A549 (cell line): ENCODE data around the gene SPRR1B. TPM values are rescaled to one million over a fixed set of nuclear protein-coding genes. Genes with fewer than 3 reads are reported as not detected.

Source experiments
- ATAC-seq, 2 experiments: fragments of 200-7000 bp in 1 of 2; fragments of >200 bp in 1 of 2; cut with Nextera tagmentation in 1 of 2; cut with Tn5 transposase in 1 of 2; 3 replicates each; pipeline versions ENCODE4 v1.8.0 to v1.9.1; 2018 to 2020; ENCODE audit warnings: mild to moderate bottlenecking in 1 of 2, moderate library complexity in 1 of 2
- CTCF ChIA-PET: fragments of 300-600 bp; sonication (Branson Sonifier 250); formaldehyde crosslinking; extraction: SDS; loops from one replicate; lab custom pipeline; 2021; ENCODE audit warnings: antibody characterized with exemption, inconsistent platforms; lab: Yijun Ruan, JAX
- POLR2A ChIA-PET: fragments of 350-600 bp; formaldehyde crosslinking; extraction: SDS; loops from one replicate; lab custom pipeline; 2021; ENCODE audit warnings: antibody characterized with exemption, inconsistent platforms; lab: Yijun Ruan, JAX
- DNase-seq, 2 experiments: peaks; one replicate each; pipeline versions ENCODE4 v3.0.0 to v3.0.0-alpha.2; 2011 to 2016; ENCODE audit warnings: low read depth in 1 of 2, low spot score in 1 of 2
- FAIRE-seq: peaks from 2 replicates; lab custom pipeline; 2011; peaks lifted over from hg19 to GRCh38; lab: Jason Lieb, UNC
- H3K27ac ChIP-seq, 2 experiments: fragments of >200 bp; sonication (Bioruptor Twin); formaldehyde crosslinking; 3 replicates each; pipeline ENCODE4 v1.5.1; 2016 to 2017
- H3K4me1 ChIP-seq: fragments of >200 bp; sonication (Bioruptor Twin); formaldehyde crosslinking; 3 replicates; pipeline ENCODE4 v1.6.1; 2016
- H3K4me2 ChIP-seq: fragments of >200 bp; sonication (Bioruptor Twin); formaldehyde crosslinking; 3 replicates; pipeline ENCODE4 v1.6.1; 2016
- H3K4me3 ChIP-seq: fragments of >200 bp; sonication (Bioruptor Twin); formaldehyde crosslinking; 3 replicates; pipeline ENCODE4 v1.5.1; 2016
- H3K9me3 ChIP-seq: fragments of >200 bp; sonication (Bioruptor Twin); formaldehyde crosslinking; 3 replicates; pipeline ENCODE4 v1.6.1; 2016
- ATOH8 ChIP-seq: fragments of 250-450 bp; sonication (Bioruptor Pico); IDR thresholded peaks from 2 replicates; pipeline ENCODE4 v1.5.0; 2020; ENCODE audit warnings: low read depth, mild to moderate bottlenecking, moderate library complexity
- BCL3 ChIP-seq: fragments of >200 bp; sonication (Bioruptor Twin); formaldehyde crosslinking; IDR thresholded peaks from 3 replicates; pipeline ENCODE4 v1.6.1; 2016
- BHLHE40 ChIP-seq: IDR thresholded peaks from 2 replicates; pipeline ENCODE4 v1.6.1; 2012; ENCODE audit warnings: low read depth, low read length, inconsistent platforms
- CHD4 ChIP-seq: fragments of 200-600 bp; sonication (generic); IDR thresholded peaks from 2 replicates; pipeline ENCODE4 v1.6.1; 2016; ENCODE audit warnings: antibody characterized with exemption, mild to moderate bottlenecking, borderline replicate concordance
- E2F6 ChIP-seq: IDR thresholded peaks from 2 replicates; pipeline ENCODE4 v1.6.1; 2012; ENCODE audit warnings: low read depth, borderline replicate concordance
- ELK1 ChIP-seq: fragments of 150-350 bp; IDR thresholded peaks from 2 replicates; pipeline ENCODE4 v1.6.1; 2014; ENCODE audit warnings: low read depth, mild to moderate bottlenecking, low read length
- FOXS1 ChIP-seq: fragments of 250-450 bp; sonication (Bioruptor Pico); IDR thresholded peaks from 2 replicates; pipeline ENCODE4 v1.5.0; 2020; ENCODE audit warnings: mild to moderate bottlenecking, moderate library complexity
- GATA3 ChIP-seq: IDR thresholded peaks from 2 replicates; pipeline ENCODE4 v1.6.1; 2012; ENCODE audit warnings: borderline replicate concordance
- HDAC2 ChIP-seq: fragments of 200-600 bp; sonication (generic); IDR thresholded peaks from 2 replicates; pipeline ENCODE4 v1.6.1; 2016
- HES2 ChIP-seq: fragments of >200 bp; sonication (Bioruptor Twin); formaldehyde crosslinking; IDR thresholded peaks from 2 replicates; pipeline ENCODE4 v1.6.1; 2016
- HEYL ChIP-seq: fragments of 250-450 bp; sonication (Bioruptor Pico); IDR thresholded peaks from 2 replicates; pipeline ENCODE4 v1.8.0; 2021; ENCODE audit warnings: mild to moderate bottlenecking, moderate library complexity
- KDM1A ChIP-seq: fragments of 200-600 bp; sonication (generic); IDR thresholded peaks from 2 replicates; pipeline ENCODE4 v1.6.1; 2016; ENCODE audit warnings: low read depth, mild to moderate bottlenecking
- MAFK ChIP-seq: fragments of 450-650 bp; IDR thresholded peaks from 2 replicates; pipeline ENCODE4 v1.6.1; 2014; ENCODE audit not compliant: partially characterized antibody
- MAX ChIP-seq: IDR thresholded peaks from 2 replicates; pipeline ENCODE4 v1.6.1; 2012
- MAZ ChIP-seq: fragments of 150-350 bp; IDR thresholded peaks from 2 replicates; pipeline ENCODE4 v1.6.1; 2014; ENCODE audit warnings: antibody characterized with exemption, low read depth, low read length, borderline replicate concordance
- MYC ChIP-seq: IDR thresholded peaks from 2 replicates; pipeline ENCODE4 v1.6.1; 2012; ENCODE audit warnings: mild to moderate bottlenecking, inconsistent platforms, low read length, improper control_type of control experiment, borderline replicate concordance
- NFE2L2 ChIP-seq: fragments of 150-350 bp; conservative IDR thresholded peaks from 2 replicates; pipeline ENCODE4 v1.6.1; 2014; ENCODE audit warnings: low read length
- NPAS2 ChIP-seq: fragments of 250-450 bp; sonication (Bioruptor Pico); IDR thresholded peaks from 2 replicates; pipeline ENCODE4 v1.8.0; 2022; ENCODE audit warnings: mild to moderate bottlenecking, moderate library complexity, borderline replicate concordance
- NR3C1 ChIP-seq: fragments of >200 bp; sonication (Bioruptor Twin); formaldehyde crosslinking; IDR thresholded peaks from 3 replicates; pipeline ENCODE4 v1.6.1; 2017
- PBX3 ChIP-seq: IDR thresholded peaks from 2 replicates; pipeline ENCODE4 v1.6.1; 2012
- PHF8 ChIP-seq: fragments of 200-600 bp; sonication (generic); IDR thresholded peaks from 2 replicates; pipeline ENCODE4 v1.6.1; 2016; ENCODE audit warnings: low read depth, mild to moderate bottlenecking, antibody characterized with exemption, moderate library complexity, borderline replicate concordance
- POLR2AphosphoS2 ChIP-seq: conservative IDR thresholded peaks from 2 replicates; pipeline ENCODE4 v1.6.1; 2012; ENCODE audit warnings: low read length, improper control_type of control experiment, inconsistent platforms
- RCOR1 ChIP-seq: fragments of 150-350 bp; IDR thresholded peaks from 2 replicates; pipeline ENCODE4 v1.6.1; 2014; ENCODE audit warnings: antibody characterized with exemption, low read length, low read depth
- RFX5 ChIP-seq: fragments of 450-650 bp; IDR thresholded peaks from 2 replicates; pipeline ENCODE4 v1.7.1; 2014; ENCODE audit warnings: antibody characterized with exemption, mild to moderate bottlenecking, moderate library complexity
- RNF2 ChIP-seq: fragments of 200-600 bp; sonication (generic); IDR thresholded peaks from 2 replicates; pipeline ENCODE4 v1.6.1; 2016; ENCODE audit warnings: low read depth, mild to moderate bottlenecking, antibody characterized with exemption, moderate library complexity, borderline replicate concordance
- SMC3 ChIP-seq: fragments of >200 bp; sonication (Bioruptor Twin); formaldehyde crosslinking; IDR thresholded peaks from 3 replicates; pipeline ENCODE4 v1.6.1; 2018; ENCODE audit warnings: inconsistent platforms
- ZC3H11A ChIP-seq: fragments of 450-650 bp; IDR thresholded peaks from 2 replicates; pipeline ENCODE4 v1.6.1; 2014; ENCODE audit warnings: antibody characterized with exemption, mild to moderate bottlenecking
- WGBS: methylation state at CpG from one replicate; pipeline ENCODE4 v1.1.6; 2017; ENCODE audit errors: missing lambda C conversion rate; 5-methylcytosine and 5-hydroxymethylcytosine counted together
- polyA plus RNA-seq, 4 experiments: library from polyadenylated mRNA; depleted of rRNA in 3 of 4; stranded (reverse); fragments of >200 nt; fragmentation: RNase III in 1 of 4; extraction: RNeasy Plus Mini Kit Qiagen cat#74134 plus additional on column Dnase treatment in 1 of 4; gene quantifications; 2 replicates in 3 of 4; 3 replicates in 1 of 4; pipeline ENCODE4 v1.2.3, GENCODE V29; 2011 to 2017

The SPRR1B gene
- polyA plus RNA-seq, 2 of the 4 experiments (the other 2 are of a cell fraction) = not detected

- Histone ChIP-seq H3K4me3 (no peak overlapping the region), H3K9me3 (no peaks in the 10 kb centered on the region), H3K27ac (no peak overlapping the region), H3K4me1 (no peaks in the 10 kb centered on the region), H3K4me2 (no peak overlapping the region)
- no peak for ATAC-seq
- no peak for TF ChIP-seq E2F6
- TF ChIP-seq SMC3 = no peak
- TF ChIP-seq BHLHE40 = no peak
- TF ChIP-seq NFE2L2 = no peak
- no peak for TF ChIP-seq KDM1A
- no peak for TF ChIP-seq NPAS2 (CRISPR knock-in tag)
- TF ChIP-seq PHF8 = no peak
- TF ChIP-seq MAFK = no peak
- TF ChIP-seq BCL3 = no peak
- TF ChIP-seq NR3C1 = no peak
- no peak for TF ChIP-seq ELK1
- TF ChIP-seq HEYL (CRISPR knock-in tag) = no peak
- no peak for TF ChIP-seq CHD4
- no peak for TF ChIP-seq PBX3
- no peak for TF ChIP-seq MAX
- TF ChIP-seq ATOH8 (CRISPR knock-in tag) = no peak
- TF ChIP-seq RCOR1 = no peak
- no peak for DNase-seq
- no peak for FAIRE-seq
- 0% methylated on average over 1 of the region's 1 CpG for WGBS
- ChIA-PET POLR2A (no interaction called here), CTCF (no interaction called here)
Observed at GRCh38 chr1:153025797-153026196, 5.2 kb upstream of the SPRR1B start.

- CTCF ChIA-PET = interaction anchor here (0.8 kb wide), 1 partner anchor 158 kb away, joined by 4 read pairs; no protein-coding TSS in a partner anchor
- POLR2A ChIA-PET = no interaction called here
Observed at GRCh38 chr1:153028766-153029165, 2.2 kb upstream of the SPRR1B start.

More at GRCh38 chr1:153028766-153029165, 2.2 kb upstream of the SPRR1B start:
- TF ChIP-seq SMC3 = no peak
- TF ChIP-seq PBX3 = no peak
- no peak for TF ChIP-seq RFX5
- no peak for TF ChIP-seq MAX
- no peak for TF ChIP-seq POLR2AphosphoS2
- TF ChIP-seq RNF2 = no peak
- no peak for TF ChIP-seq HDAC2
- TF ChIP-seq GATA3 = no peak
- TF ChIP-seq ELK1 = no peak
- TF ChIP-seq HES2 = no peak
- TF ChIP-seq NPAS2 (CRISPR knock-in tag) = no peak
- no peak for TF ChIP-seq MYC
- TF ChIP-seq ZC3H11A = no peak
- TF ChIP-seq RCOR1 = no peak
- no peak for TF ChIP-seq FOXS1 (CRISPR knock-in tag)
- no peak for TF ChIP-seq MAZ
- 0% methylated on average over 1 of the region's 1 CpG for WGBS
- Histone ChIP-seq H3K4me1 (no peaks in the 10 kb centered on the region), H3K4me3 (no peak overlapping the region), H3K4me2 (no peak overlapping the region), H3K9me3 (no peaks in the 10 kb centered on the region), H3K27ac (no peak overlapping the region)
- ATAC-seq (no peak), DNase-seq (no peak), FAIRE-seq (no peak)
